ENCODE results near the gene SIVA1. TPM values are rescaled to one million over a fixed set of nuclear protein-coding genes. Genes with fewer than 3 reads are reported as not detected.
A peak's percentile ranks its signal among the peaks of the same experiment; 100 is the strongest.

SIVA1 gene
- total RNA-seq, 1 donor from 2014 or later = 30.5 TPM

DNA sequence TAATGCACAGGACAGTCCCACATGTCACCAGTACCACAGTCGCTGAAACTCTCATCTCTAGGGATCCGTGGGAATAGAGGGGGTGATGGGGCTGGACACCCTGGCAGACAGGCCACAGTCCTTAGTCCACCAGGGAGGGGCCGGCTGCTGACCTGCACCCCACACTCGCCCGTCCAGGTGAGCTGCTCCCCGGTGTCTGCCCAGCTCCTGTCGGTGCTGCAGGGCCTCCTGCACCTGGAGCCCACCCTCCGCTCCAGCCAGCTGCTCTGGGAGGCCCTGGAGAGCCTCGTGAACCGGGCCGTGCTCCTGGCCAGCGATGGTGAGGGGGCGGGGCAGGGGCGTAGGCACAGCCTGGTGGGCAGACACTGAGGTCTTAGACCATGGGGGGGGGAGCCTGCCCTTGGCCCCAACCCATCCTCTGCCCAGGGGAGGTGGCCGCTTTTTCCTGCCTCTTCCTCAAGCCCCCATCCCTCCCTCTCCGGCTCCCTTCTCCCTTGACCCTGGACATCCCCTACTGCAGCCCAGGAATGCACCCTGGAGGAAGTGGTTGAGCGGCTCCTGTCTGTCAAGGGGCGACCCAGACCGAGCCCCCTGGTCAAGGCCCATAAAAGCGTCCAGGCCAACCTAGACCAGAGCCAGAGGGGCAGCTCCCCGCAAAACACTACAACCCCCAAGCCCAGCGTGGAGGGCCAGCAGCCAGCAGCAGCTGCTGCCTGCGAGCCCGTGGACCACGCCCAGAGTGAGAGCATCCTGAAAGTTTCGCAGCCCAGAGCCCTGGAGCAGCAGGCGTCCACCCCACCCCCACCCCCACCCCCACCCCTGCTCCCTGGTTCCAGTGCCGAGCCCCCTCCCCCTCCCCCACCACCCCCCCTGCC lies 46.0 kb upstream of the SIVA1 start:
- TF ChIP-seq, protein P1, sequence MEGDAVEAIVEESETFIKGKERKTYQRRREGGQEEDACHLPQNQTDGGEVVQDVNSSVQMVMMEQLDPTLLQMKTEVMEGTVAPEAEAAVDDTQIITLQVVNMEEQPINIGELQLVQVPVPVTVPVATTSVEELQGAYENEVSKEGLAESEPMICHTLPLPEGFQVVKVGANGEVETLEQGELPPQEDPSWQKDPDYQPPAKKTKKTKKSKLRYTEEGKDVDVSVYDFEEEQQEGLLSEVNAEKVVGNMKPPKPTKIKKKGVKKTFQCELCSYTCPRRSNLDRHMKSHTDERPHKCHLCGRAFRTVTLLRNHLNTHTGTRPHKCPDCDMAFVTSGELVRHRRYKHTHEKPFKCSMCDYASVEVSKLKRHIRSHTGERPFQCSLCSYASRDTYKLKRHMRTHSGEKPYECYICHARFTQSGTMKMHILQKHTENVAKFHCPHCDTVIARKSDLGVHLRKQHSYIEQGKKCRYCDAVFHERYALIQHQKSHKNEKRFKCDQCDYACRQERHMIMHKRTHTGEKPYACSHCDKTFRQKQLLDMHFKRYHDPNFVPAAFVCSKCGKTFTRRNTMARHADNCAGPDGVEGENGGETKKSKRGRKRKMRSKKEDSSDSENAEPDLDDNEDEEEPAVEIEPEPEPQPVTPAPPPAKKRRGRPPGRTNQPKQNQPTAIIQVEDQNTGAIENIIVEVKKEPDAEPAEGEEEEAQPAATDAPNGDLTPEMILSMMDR (IDR thresholded peaks at IDR 0.05; ENCODE audit: partially characterized antibody, unreplicated experiment) = no peak
- no peaks in the 10 kb centered on the region for H3K36me3 Mint-ChIP-seq (ENCODE audit: unreplicated experiment)
- DNase-seq = no peak
- peaks cover 3% of the 10 kb centered on the region for H3K27me3 Mint-ChIP-seq (ENCODE audit: unreplicated experiment)
- no peaks in the 10 kb centered on the region for H3K4me1 Mint-ChIP-seq (ENCODE audit: low read depth, unreplicated experiment)
- H3K4me3 Mint-ChIP-seq (ENCODE audit: unreplicated experiment) = no peak overlapping the region
- no peak overlapping the region for H3K27ac Mint-ChIP-seq (ENCODE audit: unreplicated experiment)
- H3K9me3 Mint-ChIP-seq (ENCODE audit: unreplicated experiment) = peaks cover 4% of the 10 kb centered on the region

DNA sequence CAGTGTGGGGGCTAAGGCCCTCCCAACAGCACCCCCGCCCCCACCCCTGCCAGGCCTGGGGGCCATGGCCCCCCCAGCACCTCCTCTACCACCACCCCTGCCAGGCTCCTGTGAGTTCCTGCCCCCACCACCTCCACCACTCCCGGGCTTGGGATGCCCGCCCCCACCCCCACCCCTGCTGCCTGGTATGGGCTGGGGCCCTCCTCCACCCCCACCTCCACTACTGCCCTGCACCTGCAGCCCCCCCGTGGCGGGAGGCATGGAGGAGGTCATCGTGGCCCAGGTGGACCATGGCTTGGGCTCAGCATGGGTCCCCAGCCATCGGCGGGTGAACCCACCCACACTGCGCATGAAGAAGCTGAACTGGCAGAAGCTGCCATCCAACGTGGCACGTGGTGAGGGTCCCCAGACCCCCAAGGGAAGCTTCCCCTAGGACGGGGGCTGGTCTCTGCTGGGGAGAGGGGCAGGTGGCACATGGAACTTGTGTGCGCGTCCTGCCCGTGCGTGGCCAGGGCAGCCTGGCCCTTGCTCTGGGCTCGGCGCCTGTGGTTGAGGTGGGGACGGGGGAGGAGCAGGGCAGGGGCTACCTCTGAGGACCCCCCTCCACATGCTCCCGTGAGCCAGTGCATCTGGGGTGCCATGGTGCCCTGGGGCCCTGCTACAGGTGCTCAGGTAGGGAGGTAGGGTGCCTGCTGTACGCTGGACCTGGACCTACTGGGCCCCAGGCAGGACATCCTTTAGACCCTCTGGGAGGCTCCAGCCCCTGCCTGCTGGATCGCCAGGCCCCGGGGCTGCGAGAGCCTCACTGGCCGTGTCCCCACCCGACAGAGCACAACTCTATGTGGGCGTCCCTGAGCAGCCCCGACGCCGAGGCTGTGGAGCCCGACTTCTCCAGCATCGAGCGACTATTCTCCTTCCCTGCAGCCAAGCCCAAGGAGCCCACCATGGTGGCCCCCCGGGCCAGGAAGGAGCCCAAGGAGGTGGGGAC lies 45.0 kb upstream of the SIVA1 start:
- H3K36me3 Mint-ChIP-seq (ENCODE audit: unreplicated experiment) = no peaks in the 10 kb centered on the region
- no peak for DNase-seq
- peaks cover 4% of the 10 kb centered on the region for H3K9me3 Mint-ChIP-seq (ENCODE audit: unreplicated experiment)
- peaks cover 3% of the 10 kb centered on the region for H3K27me3 Mint-ChIP-seq (ENCODE audit: unreplicated experiment)
- TF ChIP-seq, protein P1 (IDR thresholded peaks at IDR 0.05; ENCODE audit: partially characterized antibody, unreplicated experiment) = no peak
- no peak overlapping the region for H3K4me3 Mint-ChIP-seq (ENCODE audit: unreplicated experiment)
- H3K27ac Mint-ChIP-seq (ENCODE audit: unreplicated experiment) = no peak overlapping the region
- no peaks in the 10 kb centered on the region for H3K4me1 Mint-ChIP-seq (ENCODE audit: low read depth, unreplicated experiment)

DNA sequence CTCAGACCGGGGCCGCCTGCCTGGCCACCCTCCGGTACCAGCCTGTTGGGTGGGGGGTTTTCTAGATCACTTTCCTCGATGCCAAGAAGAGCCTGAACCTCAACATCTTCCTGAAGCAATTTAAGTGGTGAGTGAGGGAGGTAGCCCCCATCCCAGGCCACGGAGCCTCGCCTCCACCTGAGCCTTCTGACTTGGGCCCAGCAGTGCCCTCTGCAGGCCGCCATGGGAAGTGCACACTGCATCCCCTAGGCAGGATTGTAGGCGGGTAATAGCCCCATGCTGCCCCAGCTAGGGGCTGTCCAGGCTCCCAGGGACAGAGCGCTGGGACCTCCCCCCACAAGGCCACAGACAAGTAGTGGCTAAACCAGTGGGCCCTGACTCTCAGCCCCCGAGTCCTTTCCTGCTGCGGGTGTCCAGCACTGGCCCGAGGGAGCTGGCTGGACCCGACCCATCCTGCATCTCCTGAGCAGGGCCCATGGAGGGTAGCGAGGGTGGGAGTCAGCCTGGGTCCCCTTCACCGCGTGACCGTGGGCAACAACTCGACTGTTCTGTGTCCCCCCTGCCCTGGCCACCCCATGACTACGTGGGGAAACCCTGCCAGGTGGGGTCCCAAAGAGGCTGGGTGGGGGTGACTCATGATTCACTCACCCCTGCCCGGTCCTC lies 44.2 kb upstream of the SIVA1 start:
- no peak overlapping the region for H3K27ac Mint-ChIP-seq (ENCODE audit: unreplicated experiment)
- peaks cover 3% of the 10 kb centered on the region for H3K27me3 Mint-ChIP-seq (ENCODE audit: unreplicated experiment)

DNA sequence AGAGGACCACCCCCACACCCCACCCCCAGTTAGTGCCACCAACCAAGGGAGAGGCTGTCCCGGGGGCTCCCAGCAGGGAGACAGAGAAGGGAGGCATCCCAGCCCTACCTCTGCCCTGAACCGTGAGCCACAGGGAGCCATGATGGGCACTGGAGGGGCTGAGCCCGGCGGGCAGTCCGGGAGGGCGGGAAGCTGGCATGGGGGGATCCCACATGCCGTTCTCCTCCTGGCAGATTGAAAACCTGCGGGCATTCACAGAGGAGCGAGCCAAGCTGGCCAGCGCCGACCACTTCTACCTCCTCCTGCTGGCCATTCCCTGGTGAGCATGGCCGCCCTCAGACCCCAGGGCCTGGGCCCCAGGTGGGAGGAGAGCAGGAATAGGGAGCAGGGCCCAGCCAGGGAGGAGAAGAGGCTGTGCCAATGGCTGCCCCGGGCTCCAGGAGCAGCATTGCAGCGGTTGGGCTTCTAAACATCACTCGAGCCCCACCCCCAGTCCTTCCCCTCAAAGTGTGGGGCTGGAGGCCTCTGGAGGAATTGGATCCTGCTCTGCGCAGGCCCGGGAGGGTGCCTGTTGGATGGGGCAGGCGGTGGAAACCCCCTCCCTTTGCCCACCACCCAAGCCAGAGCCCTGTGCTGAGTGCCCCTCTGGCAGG lies 43.4 kb upstream of the SIVA1 start:
- no peaks in the 10 kb centered on the region for H3K4me1 Mint-ChIP-seq (ENCODE audit: low read depth, unreplicated experiment)
- H3K27ac Mint-ChIP-seq (ENCODE audit: unreplicated experiment) = no peak overlapping the region
- TF ChIP-seq, protein P1 (IDR thresholded peaks at IDR 0.05; ENCODE audit: partially characterized antibody, unreplicated experiment) = no peak
- no peak overlapping the region for H3K4me3 Mint-ChIP-seq (ENCODE audit: unreplicated experiment)
- no peak for DNase-seq
- H3K36me3 Mint-ChIP-seq (ENCODE audit: unreplicated experiment) = no peaks in the 10 kb centered on the region
- H3K27me3 Mint-ChIP-seq (ENCODE audit: unreplicated experiment) = peaks cover 3% of the 10 kb centered on the region
- H3K9me3 Mint-ChIP-seq (ENCODE audit: unreplicated experiment) = peaks cover 2% of the 10 kb centered on the region

More for the DNA sequence above, 44.2 kb upstream of the SIVA1 start:
- TF ChIP-seq, protein P1 (IDR thresholded peaks at IDR 0.05; ENCODE audit: partially characterized antibody, unreplicated experiment) = peak; percentile 96
- Mint-ChIP-seq H3K36me3 (ENCODE audit: unreplicated experiment) (no peaks in the 10 kb centered on the region), H3K4me1 (ENCODE audit: low read depth, unreplicated experiment) (no peaks in the 10 kb centered on the region), H3K9me3 (ENCODE audit: unreplicated experiment) (peaks cover 4% of the 10 kb centered on the region), H3K4me3 (ENCODE audit: unreplicated experiment) (no peak overlapping the region)
- peak; percentile 84 for DNase-seq
